Activated CD8-positive, alpha-beta T cell treated with anti-CD3 and anti-CD28 coated beads, Interleukin-2, amount 10 ng/mL, durations not matched to agents 7 days and 5 days (primary cell): ENCODE measurements around the gene PRSS35. TPM values are rescaled to one million over a fixed set of nuclear protein-coding genes. Genes with fewer than 3 reads are reported as not detected.
A peak's percentile ranks its signal among the peaks of the same experiment; 100 is the strongest.

Source experiments
- ATAC-seq: fragments of 150-1000 bp; cut with Tn5 transposase; one replicate; pipeline ENCODE4 v1.10.0; 2021; ENCODE audit warnings: moderate library complexity
- CTCF ChIA-PET: fragments of 350-600 bp; sonication (Branson Sonifier 250); formaldehyde crosslinking; loops from one replicate; lab custom pipeline; 2021; ENCODE audit warnings: antibody characterized with exemption; lab: Charles Lee
- POLR2A ChIA-PET: fragments of 350-600 bp; sonication (Branson Sonifier 250); formaldehyde crosslinking; loops from one replicate; lab custom pipeline; 2021; ENCODE audit warnings: antibody characterized with exemption; lab: Charles Lee
- DNase-seq: peaks from one replicate; pipeline ENCODE4 v3.0.0-alpha.2; 2020
- H3K27ac Mint-ChIP-seq: one replicate; pipeline ENCODE4 v1.8.0; 2021; ENCODE audit warnings: mild to moderate bottlenecking, mixed read lengths
- H3K27me3 Mint-ChIP-seq: one replicate; pipeline ENCODE4 v1.8.0; 2021; ENCODE audit warnings: low read depth, mixed read lengths
- H3K36me3 Mint-ChIP-seq: one replicate; pipeline ENCODE4 v1.8.0; 2021; ENCODE audit warnings: low read depth, mixed read lengths
- H3K4me1 Mint-ChIP-seq: one replicate; pipeline ENCODE4 v1.8.0; 2021; ENCODE audit warnings: low read depth, mixed read lengths
- H3K4me3 Mint-ChIP-seq: one replicate; pipeline ENCODE4 v1.8.0; 2021; ENCODE audit warnings: mild to moderate bottlenecking, mixed read lengths
- H3K9me3 Mint-ChIP-seq: one replicate; pipeline ENCODE4 v1.8.0; 2022; ENCODE audit warnings: mixed read lengths; ENCODE audit not compliant: insufficient read depth
- total RNA-seq, 2 experiments: library from RNA; stranded (reverse); gene quantifications; one replicate each; pipeline ENCODE4 v1.2.3, GENCODE V29; 2021

PRSS35 gene
- not detected for total RNA-seq

- ChIA-PET CTCF (interaction anchor here (1.2 to 6.0 kb wide), 6 partner anchors 7 to 446 kb away, joined by 3 to 60 read pairs (median 24); partner anchors contain the start of genes DOP1A and UBE3D), POLR2A (no interaction called here)
- H3K27ac Mint-ChIP-seq, result no peak within 1 kb of the TSS
- peaks cover 6% of the 10 kb centered on the region for H3K4me1 Mint-ChIP-seq
- peak; percentile 20 for DNase-seq
- ATAC-seq, result peak; percentile 44
- H3K9me3 Mint-ChIP-seq, result no peaks in the 10 kb centered on the region
- peak within 1 kb of the TSS; percentile 6 for H3K4me3 Mint-ChIP-seq
- H3K36me3 Mint-ChIP-seq, result no peaks in the 10 kb centered on the region
- H3K27me3 Mint-ChIP-seq, result peaks cover 27% of the 10 kb centered on the region
Measured at GRCh38 chr6:83511901-83512681, at the start of gene PRSS35. TSS of gene PRSS35 (plus strand) at chr6:83512534. CDS start at chr6:83523442, 10,908 bp downstream.

GRCh38 chr6:83463886-83464285 lies 48.4 kb upstream of the PRSS35 start:
- Mint-ChIP-seq H3K36me3 (no peaks in the 10 kb centered on the region), H3K9me3 (no peaks in the 10 kb centered on the region), H3K27ac (no peak overlapping the region), H3K27me3 (no peaks in the 10 kb centered on the region), H3K4me1 (no peaks in the 10 kb centered on the region), H3K4me3 (no peak overlapping the region)
- ChIA-PET POLR2A (no interaction called here), CTCF (no interaction called here)
- DNase-seq, result no peak
- no peak for ATAC-seq

GRCh38 chr6:83464381-83465140 lies 47.8 kb upstream of the PRSS35 start:
- Mint-ChIP-seq H3K36me3 (no peaks in the 10 kb centered on the region), H3K9me3 (no peaks in the 10 kb centered on the region), H3K4me3 (no peak overlapping the region), H3K4me1 (no peaks in the 10 kb centered on the region), H3K27me3 (no peaks in the 10 kb centered on the region), H3K27ac (no peak overlapping the region)
- ATAC-seq (no peak), DNase-seq (no peak)
- POLR2A ChIA-PET, result no interaction called here
- CTCF ChIA-PET, result no interaction called here

- ChIA-PET CTCF (no interaction called here), POLR2A (no interaction called here)
- no peaks in the 10 kb centered on the region for H3K27me3 Mint-ChIP-seq
- H3K27ac Mint-ChIP-seq, result no peak overlapping the region
- H3K4me3 Mint-ChIP-seq, result no peak overlapping the region
- H3K9me3 Mint-ChIP-seq, result no peaks in the 10 kb centered on the region
- no peak for DNase-seq
- ATAC-seq, result no peak
- no peaks in the 10 kb centered on the region for H3K4me1 Mint-ChIP-seq
- no peaks in the 10 kb centered on the region for H3K36me3 Mint-ChIP-seq
Measured at GRCh38 chr6:83466328-83466727, 46.0 kb upstream of the PRSS35 start.

- ATAC-seq (no peak), DNase-seq (no peak)
- no peak overlapping the region for H3K4me3 Mint-ChIP-seq
- H3K4me1 Mint-ChIP-seq, result no peaks in the 10 kb centered on the region
- no peaks in the 10 kb centered on the region for H3K27me3 Mint-ChIP-seq
- H3K27ac Mint-ChIP-seq, result no peak overlapping the region
- ChIA-PET POLR2A (no interaction called here), CTCF (no interaction called here)
- no peaks in the 10 kb centered on the region for H3K9me3 Mint-ChIP-seq
- H3K36me3 Mint-ChIP-seq, result no peaks in the 10 kb centered on the region
Measured at GRCh38 chr6:83467620-83468036, 44.7 kb upstream of the PRSS35 start.

GRCh38 chr6:83470001-83470400 lies 42.3 kb upstream of the PRSS35 start:
- CTCF ChIA-PET, result no interaction called here
- Mint-ChIP-seq H3K27ac (no peak overlapping the region), H3K4me3 (no peak overlapping the region)

GRCh38 chr6:83470587-83470986 lies 41.7 kb upstream of the PRSS35 start:
- Mint-ChIP-seq H3K27ac (no peak overlapping the region), H3K4me1 (no peaks in the 10 kb centered on the region), H3K4me3 (no peak overlapping the region), H3K27me3 (no peaks in the 10 kb centered on the region), H3K36me3 (no peaks in the 10 kb centered on the region), H3K9me3 (no peaks in the 10 kb centered on the region)
- ChIA-PET CTCF (no interaction called here), POLR2A (no interaction called here)
- DNase-seq (no peak), ATAC-seq (no peak)

More at GRCh38 chr6:83470001-83470400, 42.3 kb upstream of the PRSS35 start:
- no peaks in the 10 kb centered on the region for H3K27me3 Mint-ChIP-seq
- no peaks in the 10 kb centered on the region for H3K9me3 Mint-ChIP-seq
- H3K4me1 Mint-ChIP-seq, result no peaks in the 10 kb centered on the region
- POLR2A ChIA-PET, result no interaction called here
- ATAC-seq (no peak), DNase-seq (no peak)
- no peaks in the 10 kb centered on the region for H3K36me3 Mint-ChIP-seq

GRCh38 chr6:83472767-83473166 lies 39.6 kb upstream of the PRSS35 start:
- DNase-seq, result no peak
- POLR2A ChIA-PET, result no interaction called here
- Mint-ChIP-seq H3K36me3 (no peaks in the 10 kb centered on the region), H3K27ac (no peak overlapping the region), H3K9me3 (no peaks in the 10 kb centered on the region), H3K4me1 (no peaks in the 10 kb centered on the region), H3K27me3 (no peaks in the 10 kb centered on the region), H3K4me3 (no peak overlapping the region)
- no peak for ATAC-seq
- CTCF ChIA-PET, result no interaction called here

- Mint-ChIP-seq H3K4me3 (no peak overlapping the region), H3K9me3 (no peaks in the 10 kb centered on the region), H3K36me3 (no peaks in the 10 kb centered on the region), H3K4me1 (no peaks in the 10 kb centered on the region), H3K27ac (no peak overlapping the region), H3K27me3 (no peaks in the 10 kb centered on the region)
- CTCF ChIA-PET, result no interaction called here
- DNase-seq (no peak), ATAC-seq (no peak)
- POLR2A ChIA-PET, result interaction anchor here (1.1 kb wide), 1 partner anchor 37 kb away, joined by 3 read pairs; no protein-coding TSS in a partner anchor
Measured at GRCh38 chr6:83474309-83474708, 38.0 kb upstream of the PRSS35 start.

GRCh38 chr6:83476971-83477370 lies 35.4 kb upstream of the PRSS35 start:
- Mint-ChIP-seq H3K36me3 (no peaks in the 10 kb centered on the region), H3K4me1 (no peaks in the 10 kb centered on the region), H3K9me3 (no peaks in the 10 kb centered on the region), H3K27me3 (no peaks in the 10 kb centered on the region), H3K4me3 (no peak overlapping the region), H3K27ac (no peak overlapping the region)
- ChIA-PET CTCF (interaction anchor here (1.1 kb wide), 1 partner anchor 59 kb away, joined by 4 read pairs; no protein-coding TSS in a partner anchor), POLR2A (no interaction called here)
- ATAC-seq, result no peak
- no peak for DNase-seq

- Mint-ChIP-seq H3K4me1 (no peaks in the 10 kb centered on the region), H3K9me3 (no peaks in the 10 kb centered on the region), H3K27ac (no peak overlapping the region), H3K36me3 (no peaks in the 10 kb centered on the region), H3K4me3 (no peak overlapping the region), H3K27me3 (no peaks in the 10 kb centered on the region)
- DNase-seq (no peak), ATAC-seq (no peak)
- CTCF ChIA-PET, result no interaction called here
- POLR2A ChIA-PET, result no interaction called here
Measured at GRCh38 chr6:83479389-83479788, 32.9 kb upstream of the PRSS35 start.

- Mint-ChIP-seq H3K9me3 (no peaks in the 10 kb centered on the region), H3K27me3 (no peaks in the 10 kb centered on the region), H3K4me1 (no peaks in the 10 kb centered on the region), H3K4me3 (no peak overlapping the region), H3K27ac (no peak overlapping the region), H3K36me3 (no peaks in the 10 kb centered on the region)
- ATAC-seq (no peak), DNase-seq (no peak)
- ChIA-PET POLR2A (no interaction called here), CTCF (no interaction called here)
Measured at GRCh38 chr6:83480470-83480869, 31.9 kb upstream of the PRSS35 start.
